ENCODE data around the gene RASA1. TPM values are rescaled to one million over a fixed set of nuclear protein-coding genes. Genes with fewer than 3 reads are reported as not detected.

The RASA1 gene
- total and polyA plus RNA-seq, 11 donors = 5.7 to 21.9 (median 17.6) TPM

DNA sequence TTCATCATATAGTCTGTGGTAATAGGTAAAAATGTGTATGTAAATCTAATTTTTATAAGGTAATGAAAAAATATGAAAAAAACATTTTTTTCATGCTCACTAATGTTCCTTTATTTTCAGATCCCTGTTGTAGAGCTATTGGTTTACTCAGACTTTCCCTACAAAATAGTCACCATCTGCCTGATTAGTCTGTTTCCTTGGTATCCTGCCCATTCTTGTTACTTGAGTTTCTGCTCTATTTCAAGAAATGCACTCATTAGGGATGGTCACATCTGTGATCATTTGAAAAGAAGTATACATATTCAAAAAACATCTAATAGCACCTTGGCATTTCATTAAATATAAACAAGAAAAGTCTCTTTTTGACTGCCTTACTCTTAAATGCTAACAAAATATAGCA lies 21.6 kb upstream of the RASA1 start:
- H3K9me3 ChIP-seq = no peaks in the 10 kb centered on the region
- H3K27ac ChIP-seq = no peak overlapping the region
- no peak overlapping the region for H3K4me3 ChIP-seq
- ATAC-seq (no peak), DNase-seq (no peak)
- H3K4me1 ChIP-seq = peaks cover 0 to 7% (median 0%) of the 10 kb centered on the region in 12 donors
- TF ChIP-seq, protein P1, sequence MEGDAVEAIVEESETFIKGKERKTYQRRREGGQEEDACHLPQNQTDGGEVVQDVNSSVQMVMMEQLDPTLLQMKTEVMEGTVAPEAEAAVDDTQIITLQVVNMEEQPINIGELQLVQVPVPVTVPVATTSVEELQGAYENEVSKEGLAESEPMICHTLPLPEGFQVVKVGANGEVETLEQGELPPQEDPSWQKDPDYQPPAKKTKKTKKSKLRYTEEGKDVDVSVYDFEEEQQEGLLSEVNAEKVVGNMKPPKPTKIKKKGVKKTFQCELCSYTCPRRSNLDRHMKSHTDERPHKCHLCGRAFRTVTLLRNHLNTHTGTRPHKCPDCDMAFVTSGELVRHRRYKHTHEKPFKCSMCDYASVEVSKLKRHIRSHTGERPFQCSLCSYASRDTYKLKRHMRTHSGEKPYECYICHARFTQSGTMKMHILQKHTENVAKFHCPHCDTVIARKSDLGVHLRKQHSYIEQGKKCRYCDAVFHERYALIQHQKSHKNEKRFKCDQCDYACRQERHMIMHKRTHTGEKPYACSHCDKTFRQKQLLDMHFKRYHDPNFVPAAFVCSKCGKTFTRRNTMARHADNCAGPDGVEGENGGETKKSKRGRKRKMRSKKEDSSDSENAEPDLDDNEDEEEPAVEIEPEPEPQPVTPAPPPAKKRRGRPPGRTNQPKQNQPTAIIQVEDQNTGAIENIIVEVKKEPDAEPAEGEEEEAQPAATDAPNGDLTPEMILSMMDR (IDR thresholded peaks at IDR 0.05) = no peak
- no peak for TF ChIP-seq POLR2A (IDR thresholded peaks at IDR 0.05)
- H3K27me3 ChIP-seq = no peaks in the 10 kb centered on the region
- intact Hi-C loops (cut with DNase I) = no loop called here
- H3K36me3 ChIP-seq = no peaks in the 10 kb centered on the region

DNA sequence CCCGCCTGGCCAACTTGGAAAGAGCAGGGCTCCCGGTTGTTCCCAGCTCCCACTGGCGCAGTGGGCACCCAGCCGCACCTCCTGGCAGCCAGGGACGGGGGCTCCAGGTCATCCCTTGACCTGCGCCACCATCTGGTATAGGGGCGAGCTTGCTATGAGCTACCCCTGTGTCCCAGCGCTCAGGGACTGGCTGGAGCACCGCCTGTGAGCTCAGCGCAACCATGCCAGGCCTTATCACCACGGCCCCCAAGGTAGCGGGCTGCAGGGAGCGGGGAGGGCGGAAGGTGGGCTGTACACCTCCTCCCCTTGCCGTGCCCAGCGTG lies 15.4 kb upstream of the RASA1 start:
- DNase-seq (no peak), ATAC-seq (no peak)
- H3K4me1 ChIP-seq = no peaks in the 10 kb centered on the region
- no peaks in the 10 kb centered on the region for H3K27me3 ChIP-seq
- no peak overlapping the region for H3K4me3 ChIP-seq
- TF ChIP-seq, protein P1 (IDR thresholded peaks at IDR 0.05) = no peak
- TF ChIP-seq POLR2A (IDR thresholded peaks at IDR 0.05) = no peak
- no peaks in the 10 kb centered on the region for H3K36me3 ChIP-seq
- H3K27ac ChIP-seq = no peak overlapping the region
- no peaks in the 10 kb centered on the region for H3K9me3 ChIP-seq
- WGBS, 4 donors = 92 to 98% (median 96%) methylated on average over 8 to 16 of the region's 16 CpGs
- intact Hi-C loops (cut with DNase I) = no loop called here

DNA sequence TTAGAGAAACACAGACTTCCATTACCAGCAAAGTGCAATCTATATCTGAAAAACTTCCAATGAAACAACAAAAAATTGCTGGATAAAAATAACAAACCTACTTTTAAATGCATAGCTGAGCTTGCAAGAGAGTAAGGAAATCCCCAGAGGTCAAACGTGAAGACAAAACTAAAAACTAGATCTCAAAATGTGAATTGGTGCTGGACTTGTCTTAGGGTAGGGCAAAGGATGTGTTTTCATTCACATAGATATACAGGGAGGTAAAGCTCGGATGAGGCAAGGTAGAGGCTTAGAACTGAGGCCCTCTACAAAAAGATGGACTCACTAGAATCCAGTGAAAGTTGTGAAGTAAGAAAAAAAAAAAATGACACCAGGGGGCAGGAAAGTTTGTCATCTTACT lies 13.6 kb upstream of the RASA1 start:
- ATAC-seq = no peak
- DNase-seq = no peak
- no peaks in the 10 kb centered on the region for H3K9me3 ChIP-seq
- H3K4me3 ChIP-seq = no peak overlapping the region
- no peaks in the 10 kb centered on the region for H3K27me3 ChIP-seq
- no peak overlapping the region for H3K27ac ChIP-seq
- H3K36me3 ChIP-seq = no peaks in the 10 kb centered on the region
- H3K4me1 ChIP-seq = no peaks in the 10 kb centered on the region
- TF ChIP-seq, protein P1 (IDR thresholded peaks at IDR 0.05) = no peak
- no peak for TF ChIP-seq POLR2A (IDR thresholded peaks at IDR 0.05)
- intact Hi-C loops (cut with DNase I) = no loop called here
- WGBS, 4 donors = 77 to 83% (median 80%) methylated on average over 2 of the region's 2 CpGs

DNA sequence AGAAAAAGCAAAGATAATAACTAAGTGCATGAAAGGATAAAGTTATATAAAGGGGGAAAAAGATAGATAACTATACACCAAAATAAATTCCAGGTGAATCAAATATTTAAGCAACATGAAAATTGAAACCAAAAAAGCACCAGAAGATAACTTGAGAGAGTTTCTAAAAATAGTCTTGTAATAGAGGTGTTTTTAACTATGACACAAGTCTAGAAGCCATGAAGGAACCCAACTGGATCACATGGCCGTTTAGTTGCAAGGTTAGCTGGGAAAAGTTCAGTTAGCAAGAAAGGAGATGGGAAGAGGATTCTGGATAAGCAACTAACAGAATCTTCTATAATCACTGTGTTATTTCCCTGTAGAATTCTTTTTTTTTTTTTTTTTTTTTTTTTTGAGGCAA lies 9.2 kb upstream of the RASA1 start:
- WGBS, 4 donors = 52 to 65% (median 62%) methylated on average over 1 of the region's 1 CpG
- DNase-seq = no peak
- no peak for ATAC-seq
- H3K36me3 ChIP-seq = no peaks in the 10 kb centered on the region
- intact Hi-C loops (cut with DNase I) = no loop called here
- no peak overlapping the region for H3K27ac ChIP-seq
- TF ChIP-seq, protein P1 (IDR thresholded peaks at IDR 0.05) = no peak
- no peak for TF ChIP-seq POLR2A (IDR thresholded peaks at IDR 0.05)
- H3K9me3 ChIP-seq = no peaks in the 10 kb centered on the region
- H3K4me1 ChIP-seq = no peaks in the 10 kb centered on the region
- no peaks in the 10 kb centered on the region for H3K27me3 ChIP-seq
- no peak overlapping the region for H3K4me3 ChIP-seq
